NB4 (cell line): ENCODE data around the gene UBE2Q2.
"Not testable (repeated sequence)": the region's sequence is repeated elsewhere in the genome, so short reads cannot be mapped to it uniquely, and the experiment has no call there.

Source experiments
- DNase-seq: peaks from one replicate; pipeline ENCODE4 v3.0.0; 2010; ENCODE audit warnings: low read depth
- H3K4me3 ChIP-seq: one replicate; pipeline ENCODE4 v1.5.1; 2011; ENCODE audit warnings: mild to moderate bottlenecking, low read depth, low read length, moderate library complexity
- MYC ChIP-seq: IDR thresholded peaks from 2 replicates; pipeline ENCODE4 v1.6.1; 2011; ENCODE audit warnings: low read depth, low read length
- POLR2A ChIP-seq: IDR thresholded peaks from 2 replicates; pipeline ENCODE4 v1.6.1; 2011; ENCODE audit warnings: mild to moderate bottlenecking; ENCODE audit not compliant: insufficient read length; ENCODE audit errors: extremely low read depth
- TF ChIP-seq, protein P1 (sequence below): IDR thresholded peaks from 2 replicates; pipeline ENCODE4 v1.6.1; 2011; ENCODE audit warnings: low read depth, low read length
- TF ChIP-seq, protein P2 (sequence below): IDR thresholded peaks from one replicate; pipeline ENCODE4 v1.5.1; 2012; ENCODE audit warnings: low read depth, low read length

The UBE2Q2 gene

DNA sequence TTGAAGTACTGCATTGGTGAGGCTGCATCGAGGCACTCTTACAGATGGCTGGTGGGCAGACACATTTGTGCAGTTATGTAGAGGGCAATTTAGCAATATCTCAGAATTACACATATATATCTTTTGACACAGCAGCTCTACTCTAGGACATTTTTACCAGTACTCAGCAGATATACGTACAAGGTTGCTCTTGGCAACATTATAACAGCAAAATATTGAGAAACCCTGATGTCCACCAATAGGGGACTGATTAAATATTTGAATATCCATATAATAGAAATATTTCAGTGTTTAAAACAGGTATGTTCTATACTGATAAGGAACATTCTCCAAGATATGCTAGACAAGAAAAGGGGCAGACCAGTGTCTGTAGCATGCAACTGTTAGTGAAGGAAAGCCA, 52.5 kb downstream of the UBE2Q2 start:
- TF ChIP-seq, protein P1, sequence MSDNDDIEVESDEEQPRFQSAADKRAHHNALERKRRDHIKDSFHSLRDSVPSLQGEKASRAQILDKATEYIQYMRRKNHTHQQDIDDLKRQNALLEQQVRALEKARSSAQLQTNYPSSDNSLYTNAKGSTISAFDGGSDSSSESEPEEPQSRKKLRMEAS: no peak
- TF ChIP-seq POLR2A: no peak
- no peak for TF ChIP-seq MYC
- TF ChIP-seq, protein P2, sequence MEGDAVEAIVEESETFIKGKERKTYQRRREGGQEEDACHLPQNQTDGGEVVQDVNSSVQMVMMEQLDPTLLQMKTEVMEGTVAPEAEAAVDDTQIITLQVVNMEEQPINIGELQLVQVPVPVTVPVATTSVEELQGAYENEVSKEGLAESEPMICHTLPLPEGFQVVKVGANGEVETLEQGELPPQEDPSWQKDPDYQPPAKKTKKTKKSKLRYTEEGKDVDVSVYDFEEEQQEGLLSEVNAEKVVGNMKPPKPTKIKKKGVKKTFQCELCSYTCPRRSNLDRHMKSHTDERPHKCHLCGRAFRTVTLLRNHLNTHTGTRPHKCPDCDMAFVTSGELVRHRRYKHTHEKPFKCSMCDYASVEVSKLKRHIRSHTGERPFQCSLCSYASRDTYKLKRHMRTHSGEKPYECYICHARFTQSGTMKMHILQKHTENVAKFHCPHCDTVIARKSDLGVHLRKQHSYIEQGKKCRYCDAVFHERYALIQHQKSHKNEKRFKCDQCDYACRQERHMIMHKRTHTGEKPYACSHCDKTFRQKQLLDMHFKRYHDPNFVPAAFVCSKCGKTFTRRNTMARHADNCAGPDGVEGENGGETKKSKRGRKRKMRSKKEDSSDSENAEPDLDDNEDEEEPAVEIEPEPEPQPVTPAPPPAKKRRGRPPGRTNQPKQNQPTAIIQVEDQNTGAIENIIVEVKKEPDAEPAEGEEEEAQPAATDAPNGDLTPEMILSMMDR: no peak
- H3K4me3 ChIP-seq: no peak overlapping the region
- DNase-seq: no peak

GRCh38 chr15:75900577-75900976, 57.3 kb downstream of the UBE2Q2 start:
- no peak for DNase-seq
- H3K4me3 ChIP-seq: no peak overlapping the region
- TF ChIP-seq, protein P1: no peak
- TF ChIP-seq POLR2A (no peak), MYC (no peak)
- TF ChIP-seq, protein P2: no peak

GRCh38 chr15:75902129-75902557, 58.9 kb downstream of the UBE2Q2 start:
- no peak for DNase-seq
- no peak for TF ChIP-seq MYC
- TF ChIP-seq POLR2A: no peak
- H3K4me3 ChIP-seq: no peak overlapping the region

DNA sequence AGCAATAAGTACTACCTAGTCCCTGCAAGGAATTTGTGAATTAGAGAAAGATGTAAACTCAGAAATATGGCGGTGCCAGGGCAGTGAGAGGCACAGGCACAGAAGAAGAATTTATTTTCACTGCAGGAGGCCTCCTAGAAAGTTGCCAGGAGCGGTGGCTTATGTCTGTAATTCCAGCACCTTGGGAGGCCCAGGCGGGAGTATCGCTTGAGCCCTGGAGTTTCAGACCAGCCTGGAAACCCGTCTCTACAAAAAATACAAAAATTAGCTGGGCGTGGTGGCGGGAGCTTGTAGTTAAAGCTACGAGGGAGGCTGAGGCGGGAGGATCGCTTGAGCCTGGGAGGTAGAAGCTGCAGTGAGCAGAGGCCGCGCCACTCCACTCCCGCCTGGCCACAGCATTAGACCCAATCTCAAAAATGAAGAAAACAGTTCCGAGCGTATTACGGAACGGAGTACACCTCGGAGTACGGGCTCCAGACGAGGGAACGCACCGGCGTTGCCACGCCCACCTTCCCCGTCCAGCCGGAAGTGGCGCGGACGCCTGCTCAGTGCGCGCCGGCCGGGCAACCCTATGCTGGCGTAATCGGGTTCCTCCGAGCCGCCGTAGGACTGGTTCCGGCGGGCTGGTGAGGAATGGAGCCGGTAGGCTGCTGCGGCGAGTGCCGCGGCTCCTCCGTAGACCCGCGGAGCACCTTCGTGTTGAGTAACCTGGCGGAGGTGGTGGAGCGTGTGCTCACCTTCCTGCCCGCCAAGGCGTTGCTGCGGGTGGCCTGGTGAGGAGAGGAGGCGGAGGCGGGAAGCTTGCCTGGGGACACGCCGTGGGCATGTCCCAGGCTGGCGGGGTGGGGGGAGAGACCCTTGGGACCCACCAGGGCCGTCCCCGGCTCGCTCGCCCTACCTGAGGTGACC, 60.3 kb downstream of the UBE2Q2 start, which contains the start of gene FBXO22:
Gene FBXO22, plus strand, starts transcription at position 548 of the 909 bp plus-strand sequence. Its CDS starts 86 bp downstream, at position 634.
- peak; percentile 96 for DNase-seq
- peak; percentile 91 for TF ChIP-seq POLR2A
- TF ChIP-seq, protein P2: no peak
- TF ChIP-seq, protein P1: peak; percentile 71; the same call in 1 of the 2 replicates
- peak; percentile 79 for TF ChIP-seq MYC
- H3K4me3 ChIP-seq: peak within 1 kb of the TSS; percentile 92

DNA sequence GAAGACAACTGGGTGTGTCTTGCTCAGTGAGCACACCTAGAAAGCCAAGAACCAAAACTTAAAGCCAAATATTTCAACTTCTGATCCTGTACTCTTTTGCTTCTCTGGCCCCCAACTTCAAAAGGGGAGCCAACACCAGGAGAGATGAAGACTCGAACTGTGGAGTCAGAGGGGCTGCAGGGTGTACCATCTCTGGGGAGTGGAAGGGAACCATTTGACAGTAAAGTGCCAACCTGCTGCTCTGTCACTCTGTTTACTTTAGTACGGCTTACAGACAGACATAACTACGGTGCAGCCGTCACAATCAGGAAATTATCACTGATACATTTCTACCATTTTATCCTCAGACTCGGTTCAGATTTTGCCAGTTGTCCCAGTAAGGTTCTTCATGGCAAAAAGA, 62.0 kb downstream of the UBE2Q2 start:
- no peak for TF ChIP-seq POLR2A
- TF ChIP-seq, protein P2: no peak
- no peak for TF ChIP-seq MYC
- TF ChIP-seq, protein P1: no peak
- no peak for DNase-seq
- peak overlapping the region; percentile 29 for H3K4me3 ChIP-seq

DNA sequence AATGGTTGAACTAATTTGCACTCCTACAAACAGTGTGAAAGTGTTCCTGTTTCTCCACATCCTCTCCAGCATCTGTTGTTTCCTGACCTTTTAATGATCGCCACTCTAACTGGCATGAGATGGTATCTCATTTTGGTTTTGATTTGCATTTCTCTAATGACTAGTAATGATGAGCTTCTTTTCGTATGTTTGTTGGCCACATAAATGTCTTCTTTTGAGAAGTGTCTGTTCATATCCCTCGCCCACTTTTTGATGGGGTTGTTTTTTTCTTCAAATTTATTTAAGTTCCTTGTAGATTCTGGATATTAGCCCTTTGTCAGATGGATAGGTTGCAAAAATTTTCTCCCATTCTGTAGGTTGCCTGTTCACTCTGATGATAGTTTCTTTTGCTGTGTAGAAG, 67.1 kb downstream of the UBE2Q2 start:
- not testable (repeated sequence) for H3K4me3 ChIP-seq, DNase-seq

- no peak for TF ChIP-seq MYC
- TF ChIP-seq, protein P2: no peak
- no peak overlapping the region for H3K4me3 ChIP-seq
- no peak for DNase-seq
Measured at GRCh38 chr15:75916978-75917377, 73.7 kb downstream of the UBE2Q2 start.
